Activated CD4-positive, alpha-beta T cell treated with anti-CD3 and anti-CD28 coated beads, Interleukin-2, amount 10 ng/mL, durations not matched to agents 7 days and 5 days (primary cell): ENCODE measurements around the gene SPG11. TPM values are rescaled to one million over a fixed set of nuclear protein-coding genes. Genes with fewer than 3 reads are reported as not detected.
"Not testable (repeated sequence)": the region's sequence is repeated elsewhere in the genome, so short reads cannot be mapped to it uniquely, and the experiment has no call there.

Source experiments
- CTCF ChIA-PET: fragments of 350-600 bp; sonication (Branson Sonifier 250); formaldehyde crosslinking; loops from one replicate; lab custom pipeline; 2021; ENCODE audit warnings: antibody characterized with exemption; lab: Charles Lee
- POLR2A ChIA-PET: fragments of 350-600 bp; sonication (Branson Sonifier 250); formaldehyde crosslinking; loops from one replicate; lab custom pipeline; 2021; ENCODE audit warnings: antibody characterized with exemption; lab: Charles Lee
- DNase-seq: peaks from one replicate; pipeline ENCODE4 v3.0.0-alpha.2; 2020
- H3K27ac Mint-ChIP-seq: one replicate; pipeline ENCODE4 v1.8.0; 2021; ENCODE audit warnings: mild to moderate bottlenecking, moderate library complexity, mixed read lengths
- H3K27me3 Mint-ChIP-seq: one replicate; pipeline ENCODE4 v1.8.0; 2021; ENCODE audit warnings: mixed read lengths
- H3K36me3 Mint-ChIP-seq: one replicate; pipeline ENCODE4 v1.8.0; 2021; ENCODE audit warnings: low read depth, mixed read lengths
- H3K4me1 Mint-ChIP-seq: one replicate; pipeline ENCODE4 v1.8.0; 2021; ENCODE audit warnings: mixed read lengths
- H3K4me3 Mint-ChIP-seq: one replicate; pipeline ENCODE4 v1.8.0; 2021; ENCODE audit warnings: mild to moderate bottlenecking, moderate library complexity, mixed read lengths
- H3K9me3 Mint-ChIP-seq: one replicate; pipeline ENCODE4 v1.8.0; 2021; ENCODE audit warnings: mixed read lengths
- total RNA-seq, 2 experiments: library from RNA; stranded (reverse); gene quantifications; one replicate each; pipeline ENCODE4 v1.2.3, GENCODE V29; 2021

Gene SPG11
- total RNA-seq, 2 experiments from 2014 or later: 69.2 to 77.6 TPM

DNA sequence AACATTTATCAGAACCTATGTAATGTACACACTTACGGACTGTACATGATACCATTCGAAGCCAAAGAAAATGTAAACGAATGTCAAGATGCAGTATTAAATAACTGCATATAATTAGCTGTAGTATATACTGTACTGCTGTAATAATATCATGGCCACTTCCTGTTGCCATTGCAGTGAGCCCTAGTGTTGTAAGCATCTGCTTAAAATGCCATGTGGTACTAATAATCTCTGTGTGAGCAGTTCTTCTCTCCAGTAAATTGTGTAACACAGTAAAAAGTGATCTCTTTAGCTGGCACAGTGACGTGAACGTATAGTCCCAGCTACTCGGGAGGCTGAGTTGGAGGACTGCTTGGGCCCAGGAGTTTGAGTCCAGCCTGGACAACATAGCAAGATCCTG is 8.6 kb downstream of the SPG11 start:
- CTCF ChIA-PET: interaction anchor here (0.9 to 1.9 kb wide), 4 partner anchors 9 to 84 kb away, joined by 3 to 7 read pairs (median 4); partner anchors contain the start of gene SPG11
- POLR2A ChIA-PET: interaction anchor here (0.5 to 0.7 kb wide), 2 partner anchors 26 to 134 kb away, joined by 3 read pairs; no protein-coding TSS in a partner anchor
- DNase-seq: no peak
- no peak overlapping the region for H3K4me3 Mint-ChIP-seq
- H3K4me1 Mint-ChIP-seq: peaks cover 18% of the 10 kb centered on the region
- peaks cover 54% of the 10 kb centered on the region for H3K36me3 Mint-ChIP-seq
- H3K9me3 Mint-ChIP-seq: no peaks in the 10 kb centered on the region
- no peaks in the 10 kb centered on the region for H3K27me3 Mint-ChIP-seq
- H3K27ac Mint-ChIP-seq: no peak overlapping the region

DNA sequence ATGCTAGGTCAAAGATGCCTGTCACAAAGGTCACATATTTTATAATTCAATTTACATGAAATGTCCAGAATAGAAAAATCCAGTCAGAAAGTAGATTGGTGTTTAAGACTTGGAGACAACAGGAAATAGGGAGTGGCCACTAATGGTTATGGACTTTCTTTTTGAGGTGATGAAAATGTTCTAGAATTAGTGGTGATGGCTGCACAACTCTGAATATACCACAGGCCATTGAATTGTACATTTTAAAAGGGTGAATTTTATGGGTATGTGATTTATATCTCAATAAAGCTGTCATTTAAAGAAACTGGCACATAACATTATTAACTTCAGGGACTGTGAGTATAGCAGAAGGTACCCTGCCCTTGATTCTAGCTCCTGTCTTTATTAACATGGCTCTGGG is 15.8 kb downstream of the SPG11 start:
- peaks cover 9% of the 10 kb centered on the region for H3K9me3 Mint-ChIP-seq
- H3K27ac Mint-ChIP-seq: no peak overlapping the region
- H3K4me3 Mint-ChIP-seq: no peak overlapping the region
- no peaks in the 10 kb centered on the region for H3K27me3 Mint-ChIP-seq
- DNase-seq: no peak
- CTCF ChIA-PET: interaction anchor here (0.6 to 7.9 kb wide), 5 partner anchors 9 to 63 kb away, joined by 3 to 38 read pairs (median 5); partner anchors contain the start of genes B2M, PATL2 and SPG11
- peaks cover 28% of the 10 kb centered on the region for H3K4me1 Mint-ChIP-seq
- peaks cover 65% of the 10 kb centered on the region for H3K36me3 Mint-ChIP-seq
- POLR2A ChIA-PET: no interaction called here

DNA sequence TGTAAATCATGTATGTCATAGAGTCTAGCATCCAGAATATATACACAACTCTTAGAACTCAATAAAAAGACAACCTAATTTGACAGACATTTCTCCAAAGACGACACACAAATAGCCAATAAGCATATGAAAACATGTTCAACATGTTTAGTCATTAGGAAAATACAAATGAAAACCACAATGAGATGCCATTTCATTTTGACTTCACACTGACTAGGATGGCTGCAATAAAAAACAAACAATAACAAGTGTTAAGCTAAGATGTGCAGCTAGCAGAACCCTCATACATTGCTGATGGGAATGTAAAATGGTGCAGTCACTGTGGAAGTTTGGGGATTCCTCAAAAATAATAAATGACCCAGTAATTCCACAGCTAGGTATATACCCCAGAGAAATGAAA is 16.4 kb downstream of the SPG11 start:
- H3K4me3 Mint-ChIP-seq: no peak overlapping the region
- ChIA-PET POLR2A (no interaction called here), CTCF (interaction anchor here (0.6 to 7.9 kb wide), 4 partner anchors 9 to 91 kb away, joined by 3 to 38 read pairs (median 6); partner anchors contain the start of gene SPG11)
- no peak overlapping the region for H3K27ac Mint-ChIP-seq
- peaks cover 28% of the 10 kb centered on the region for H3K4me1 Mint-ChIP-seq
- DNase-seq: no peak
- H3K27me3 Mint-ChIP-seq: no peaks in the 10 kb centered on the region
- peaks cover 9% of the 10 kb centered on the region for H3K9me3 Mint-ChIP-seq
- peaks cover 64% of the 10 kb centered on the region for H3K36me3 Mint-ChIP-seq

DNA sequence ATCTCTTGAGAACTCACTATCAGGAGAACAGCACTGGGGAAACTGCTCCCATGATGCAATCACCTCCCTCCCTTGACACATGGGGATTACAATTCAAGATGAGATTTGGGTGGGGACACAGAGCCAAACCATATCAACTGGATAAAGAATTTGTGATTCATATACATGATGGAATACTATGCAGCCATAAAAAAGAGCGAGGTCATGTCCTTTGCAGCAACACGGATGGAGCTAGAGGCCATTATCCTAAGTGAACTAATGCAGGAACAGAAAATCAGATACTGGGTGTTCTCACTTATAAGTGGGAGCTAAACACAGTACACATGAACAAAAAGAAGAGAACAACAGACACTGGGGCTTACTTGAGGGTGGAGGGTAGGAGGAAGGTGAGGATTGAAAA is 17.0 kb downstream of the SPG11 start:
- peaks cover 9% of the 10 kb centered on the region for H3K9me3 Mint-ChIP-seq
- ChIA-PET POLR2A (no interaction called here), CTCF (interaction anchor here (0.9 to 7.9 kb wide), 3 partner anchors 14 to 92 kb away, joined by 3 to 38 read pairs (median 4); partner anchors contain the start of gene SPG11)
- DNase-seq: no peak
- no peak overlapping the region for H3K27ac Mint-ChIP-seq
- H3K4me1 Mint-ChIP-seq: peaks cover 29% of the 10 kb centered on the region
- H3K27me3 Mint-ChIP-seq: no peaks in the 10 kb centered on the region
- H3K36me3 Mint-ChIP-seq: peaks cover 62% of the 10 kb centered on the region
- no peak overlapping the region for H3K4me3 Mint-ChIP-seq

DNA sequence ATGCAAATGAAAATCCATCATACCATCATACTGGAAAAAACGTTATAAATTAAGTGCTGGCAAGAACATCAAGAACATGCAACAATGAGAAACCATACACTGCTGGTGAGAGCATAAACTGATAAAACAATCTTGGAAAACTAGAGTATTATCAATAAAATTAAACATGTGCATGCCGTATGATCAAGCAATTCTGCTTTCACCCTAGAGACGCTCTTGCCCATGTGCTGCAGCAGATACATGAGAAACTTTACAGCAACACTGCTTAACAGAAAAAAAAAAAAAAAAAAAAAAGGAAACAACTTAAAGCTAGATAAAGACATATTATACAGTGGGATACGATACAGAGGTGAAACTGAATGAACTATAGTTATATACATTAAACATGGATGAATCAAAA is 21.8 kb downstream of the SPG11 start:
- POLR2A ChIA-PET: no interaction called here

DNA sequence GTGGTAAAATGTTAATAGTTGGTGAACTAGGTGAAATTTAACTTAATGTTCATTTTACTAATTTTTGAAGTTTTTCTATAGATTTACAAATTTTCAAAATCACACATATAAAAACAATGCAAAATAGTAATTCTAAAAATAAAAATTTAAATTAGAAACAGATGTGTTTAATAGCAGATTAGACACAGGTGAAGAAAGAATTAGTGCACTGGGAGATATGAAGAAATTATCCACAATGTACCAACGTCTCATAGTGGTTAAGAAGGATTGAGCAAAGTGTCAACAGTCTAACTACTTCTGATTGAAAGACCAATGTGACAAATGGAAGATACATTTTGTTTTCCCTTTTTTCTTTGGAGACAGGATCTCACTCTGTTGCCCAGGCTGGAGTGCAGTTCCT is 26.5 kb downstream of the SPG11 start:
- no peak for DNase-seq
- Mint-ChIP-seq H3K27ac (no peak overlapping the region), H3K36me3 (peaks cover 54% of the 10 kb centered on the region)

More for the DNA sequence above, 21.8 kb downstream of the SPG11 start:
- Mint-ChIP-seq H3K27ac (no peak overlapping the region), H3K36me3 (peaks cover 57% of the 10 kb centered on the region), H3K4me3 (no peak overlapping the region), H3K9me3 (peaks cover 9% of the 10 kb centered on the region), H3K4me1 (peaks cover 19% of the 10 kb centered on the region), H3K27me3 (no peaks in the 10 kb centered on the region)
- no peak for DNase-seq
- CTCF ChIA-PET: interaction anchor here (0.6 to 1.0 kb wide), 3 partner anchors 8 to 95 kb away, joined by 3 read pairs; no protein-coding TSS in a partner anchor

DNA sequence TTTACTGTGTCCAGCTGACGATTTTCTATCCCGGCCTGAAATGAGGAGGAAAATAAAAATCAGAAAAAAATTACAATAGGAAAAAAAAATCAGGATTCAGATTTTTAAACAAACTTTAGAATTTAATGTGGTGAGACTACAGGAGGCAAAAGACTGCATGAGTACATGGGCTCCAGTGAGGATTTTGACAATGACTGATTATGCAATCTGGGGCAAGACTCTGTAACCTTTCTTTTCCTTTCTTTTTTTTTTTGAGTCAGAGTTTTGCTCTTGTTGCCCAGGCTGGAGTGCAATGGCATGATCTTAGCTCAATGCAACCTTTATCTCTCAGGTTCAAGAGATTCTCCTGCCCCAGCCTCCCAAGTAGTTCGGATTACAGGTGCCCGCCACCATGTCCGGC is 29.9 kb downstream of the SPG11 start:
- no peak for DNase-seq
- Mint-ChIP-seq H3K36me3 (peaks cover 61% of the 10 kb centered on the region), H3K4me3 (no peak overlapping the region), H3K27ac (peak overlapping the region; percentile 39), H3K27me3 (no peaks in the 10 kb centered on the region), H3K4me1 (peaks cover 7% of the 10 kb centered on the region), H3K9me3 (no peaks in the 10 kb centered on the region)
- CTCF ChIA-PET: interaction anchor here (0.6 to 1.3 kb wide), 6 partner anchors 8 to 1822 kb away, joined by 3 to 6 read pairs (median 4); partner anchors contain the start of genes SPG11 and TRIM69
- POLR2A ChIA-PET: interaction anchor here (0.7 to 0.9 kb wide), 2 partner anchors 29 to 88 kb away, joined by 3 read pairs; no protein-coding TSS in a partner anchor

More for the DNA sequence above, 26.5 kb downstream of the SPG11 start:
- Mint-ChIP-seq H3K9me3 (no peaks in the 10 kb centered on the region), H3K4me3 (no peak overlapping the region), H3K4me1 (peaks cover 9% of the 10 kb centered on the region), H3K27me3 (no peaks in the 10 kb centered on the region)
- ChIA-PET POLR2A (no interaction called here), CTCF (interaction anchor here (0.7 to 1.3 kb wide), 2 partner anchors 27 to 80 kb away, joined by 3 to 6 read pairs; partner anchors contain the start of gene SPG11)

DNA sequence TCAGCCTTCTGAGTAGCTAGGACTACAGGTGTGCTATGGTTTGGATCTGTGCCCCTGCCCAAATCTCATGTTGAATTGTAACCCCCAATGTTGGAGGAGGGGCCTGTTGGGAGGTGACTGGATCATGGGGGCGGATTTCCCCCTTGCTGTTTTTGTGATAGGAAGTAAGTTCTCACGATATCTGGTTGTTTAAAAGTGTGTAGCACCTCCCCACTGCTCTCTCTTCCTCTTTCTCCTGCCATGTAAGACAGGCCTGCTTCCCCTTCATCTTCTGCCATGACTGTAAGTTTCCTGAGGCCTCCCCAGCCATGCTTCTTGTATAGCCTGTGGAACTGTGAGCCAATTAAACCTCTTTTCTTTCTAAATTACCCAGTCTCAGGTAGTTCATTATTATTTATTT is 38.2 kb downstream of the SPG11 start:
- peaks cover 60% of the 10 kb centered on the region for H3K36me3 Mint-ChIP-seq
- H3K9me3 Mint-ChIP-seq, POLR2A ChIA-PET, DNase-seq, H3K4me1 Mint-ChIP-seq, H3K4me3 Mint-ChIP-seq, H3K27me3 Mint-ChIP-seq: not testable (repeated sequence)
- CTCF ChIA-PET: interaction anchor here (0.6 kb wide), 1 partner anchor 70 kb away, joined by 6 read pairs; no protein-coding TSS in a partner anchor
- peak overlapping the region; percentile 64 for H3K27ac Mint-ChIP-seq

DNA sequence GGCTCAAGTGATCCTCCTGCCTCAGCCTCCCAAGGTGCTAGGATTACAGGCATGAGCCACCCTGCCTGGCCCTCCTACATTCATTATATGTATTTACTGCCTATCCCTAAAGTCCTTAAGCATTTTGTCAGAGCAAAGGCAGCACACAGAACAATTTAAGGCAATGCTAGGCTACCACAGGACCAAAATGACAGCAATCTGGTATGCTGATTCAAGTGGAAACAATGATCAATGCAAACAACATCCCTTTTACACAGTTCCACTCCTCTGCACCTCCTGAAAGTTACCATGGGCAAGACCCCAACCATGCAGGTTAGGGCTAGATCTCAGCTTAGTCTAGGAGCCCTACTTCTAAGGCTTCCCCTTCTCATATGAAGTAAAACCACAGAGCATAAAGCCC is 40.3 kb downstream of the SPG11 start:
- ChIA-PET CTCF (interaction anchor here (0.6 to 1.5 kb wide), 2 partner anchors 90 to 115 kb away, joined by 3 read pairs; no protein-coding TSS in a partner anchor), POLR2A (no interaction called here)
- Mint-ChIP-seq H3K4me1 (peaks cover 8% of the 10 kb centered on the region), H3K27ac (no peak overlapping the region), H3K27me3 (no peaks in the 10 kb centered on the region), H3K4me3 (no peak overlapping the region), H3K9me3 (no peaks in the 10 kb centered on the region), H3K36me3 (peaks cover 55% of the 10 kb centered on the region)
- DNase-seq: no peak

DNA sequence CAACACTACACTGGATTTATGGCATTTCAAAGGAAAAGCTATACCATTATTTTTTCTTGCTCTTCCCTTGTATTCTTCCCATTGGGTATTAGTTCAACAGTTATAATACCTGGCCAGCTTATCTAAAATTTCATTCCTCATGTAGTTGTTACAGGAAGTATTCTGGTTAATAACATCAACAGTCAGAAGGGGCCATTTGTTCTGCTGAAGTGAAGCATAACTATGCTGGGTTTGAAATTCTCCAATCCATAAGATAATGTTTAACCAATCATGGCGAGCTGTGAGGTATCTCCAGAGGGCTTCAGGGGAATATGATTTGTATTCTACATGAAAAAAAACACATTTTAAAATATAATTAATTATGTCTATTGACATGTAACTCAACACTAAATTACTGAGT is 43.4 kb downstream of the SPG11 start:
- no peak overlapping the region for H3K4me3 Mint-ChIP-seq
- no peak for DNase-seq
- no peak overlapping the region for H3K27ac Mint-ChIP-seq
- no peaks in the 10 kb centered on the region for H3K9me3 Mint-ChIP-seq
- no peaks in the 10 kb centered on the region for H3K27me3 Mint-ChIP-seq
- POLR2A ChIA-PET: no interaction called here
- CTCF ChIA-PET: interaction anchor here (0.8 to 1.8 kb wide), 4 partner anchors 15 to 116 kb away, joined by 3 to 7 read pairs (median 4); partner anchors contain the start of genes SPG11 and TRIM69
- H3K36me3 Mint-ChIP-seq: peaks cover 53% of the 10 kb centered on the region
- peaks cover 2% of the 10 kb centered on the region for H3K4me1 Mint-ChIP-seq

DNA sequence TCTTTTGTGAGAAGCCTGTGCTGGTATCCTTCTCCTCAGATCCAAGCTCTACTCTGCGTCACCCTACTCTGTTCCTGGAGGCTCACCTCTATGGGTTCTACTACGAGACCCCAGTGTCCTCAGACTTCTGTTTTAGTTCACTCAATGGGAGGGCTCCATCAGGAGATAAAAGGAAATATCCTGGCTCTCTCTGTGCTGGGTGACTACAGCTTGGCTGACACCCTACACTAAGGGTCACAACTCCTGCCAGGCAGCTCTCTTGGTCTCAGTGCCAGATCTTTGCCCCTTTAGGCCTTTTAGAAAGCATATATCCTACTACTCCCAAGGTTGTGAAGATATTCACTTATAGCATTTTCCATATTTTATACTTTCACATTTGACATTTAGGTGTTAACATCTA is 46.5 kb downstream of the SPG11 start:
- ChIA-PET POLR2A (no interaction called here), CTCF (interaction anchor here (1.0 to 1.3 kb wide), 2 partner anchors 13 to 122 kb away, joined by 3 read pairs; no protein-coding TSS in a partner anchor)
- DNase-seq: no peak
- Mint-ChIP-seq H3K27me3 (no peaks in the 10 kb centered on the region), H3K4me1 (no peaks in the 10 kb centered on the region), H3K9me3 (no peaks in the 10 kb centered on the region), H3K27ac (no peak overlapping the region), H3K36me3 (peaks cover 55% of the 10 kb centered on the region), H3K4me3 (no peak overlapping the region)

DNA sequence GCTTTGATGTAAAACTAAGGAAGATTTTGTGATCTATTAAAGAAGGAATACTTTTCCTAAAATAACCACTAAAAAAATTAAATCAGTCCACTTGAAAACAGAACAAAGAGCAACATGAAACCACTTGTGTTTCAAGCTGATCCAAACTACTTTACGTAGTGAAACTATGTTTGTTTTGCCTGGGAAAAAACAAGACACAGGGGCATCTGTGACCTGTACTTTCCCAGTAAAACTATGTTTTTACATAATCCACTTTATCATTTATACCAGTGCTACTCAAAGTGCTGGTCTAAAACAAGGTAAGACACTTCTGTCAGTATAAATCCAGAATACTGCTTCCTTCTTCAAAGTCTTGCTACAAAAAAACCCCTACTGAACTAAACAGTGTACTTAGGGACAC is 56.7 kb downstream of the SPG11 start:
- no peak for DNase-seq
- H3K4me1 Mint-ChIP-seq: peaks cover under 1% of the 10 kb centered on the region
- CTCF ChIA-PET: no interaction called here
- no peaks in the 10 kb centered on the region for H3K9me3 Mint-ChIP-seq
- H3K4me3 Mint-ChIP-seq: no peak overlapping the region
- peaks cover 65% of the 10 kb centered on the region for H3K36me3 Mint-ChIP-seq
- POLR2A ChIA-PET: no interaction called here
- H3K27me3 Mint-ChIP-seq: no peaks in the 10 kb centered on the region
- H3K27ac Mint-ChIP-seq: no peak overlapping the region

DNA sequence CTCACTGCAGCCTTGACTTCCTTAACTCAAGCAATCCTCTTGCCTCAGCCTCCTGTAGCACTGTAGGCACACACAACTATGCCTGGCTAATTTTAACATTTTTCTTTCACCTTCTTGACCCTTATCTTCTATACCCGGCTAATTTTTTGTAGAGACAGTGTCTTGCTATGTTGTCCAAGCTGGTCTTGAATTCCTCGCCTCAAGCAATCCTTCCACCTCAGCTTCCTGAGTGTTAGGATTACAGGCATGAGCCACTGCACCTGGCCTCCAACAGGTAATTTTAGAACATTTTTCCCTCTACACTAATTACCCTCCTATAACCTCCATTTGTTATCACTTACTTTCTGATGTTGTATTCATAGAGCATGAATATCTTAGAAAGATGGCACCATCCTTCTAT is 60.3 kb downstream of the SPG11 start:
- Mint-ChIP-seq H3K27ac (no peak overlapping the region), H3K4me3 (no peak overlapping the region), H3K9me3 (no peaks in the 10 kb centered on the region), H3K27me3 (no peaks in the 10 kb centered on the region), H3K4me1 (peaks cover 11% of the 10 kb centered on the region), H3K36me3 (peaks cover 58% of the 10 kb centered on the region)
- CTCF ChIA-PET: interaction anchor here (1.4 to 1.5 kb wide), 2 partner anchors 9 to 24 kb away, joined by 3 to 4 read pairs; no protein-coding TSS in a partner anchor
- POLR2A ChIA-PET: no interaction called here
- DNase-seq: no peak
